ENCODE results near the gene MED26. TPM values are rescaled to one million over a fixed set of nuclear protein-coding genes. Genes with fewer than 3 reads are reported as not detected.

MED26 gene
- total RNA-seq, 6 experiments from 2014 or later: 7.9 to 9.9 (median 8.8) TPM

DNA sequence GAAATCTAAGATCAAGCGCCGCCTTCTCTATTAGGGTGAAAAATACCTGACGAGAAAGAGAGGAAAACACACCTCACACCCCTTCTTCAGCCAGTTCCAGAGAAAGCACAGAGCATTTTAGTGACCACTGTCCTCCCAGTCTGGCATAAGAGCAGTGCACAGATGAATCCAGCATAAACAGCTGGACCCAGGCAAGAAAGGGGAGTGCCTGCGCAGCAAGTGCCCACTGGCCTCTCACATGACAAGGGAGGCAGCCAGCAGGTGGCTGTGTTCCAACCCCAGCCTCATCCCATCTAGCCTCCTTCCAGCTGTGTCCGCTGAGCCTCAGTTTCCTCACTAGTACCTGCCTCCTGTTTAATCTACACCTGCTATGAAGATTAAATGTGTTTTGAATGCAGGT lies 8.0 kb downstream of the MED26 start:
- H3K27ac Mint-ChIP-seq: peak overlapping the region; percentile 30; the same call in 1 of the 2 replicates
- H3K4me1 Mint-ChIP-seq (ENCODE audit: low read depth): peaks cover 40% of the 10 kb centered on the region
- no peaks in the 10 kb centered on the region for H3K27me3 Mint-ChIP-seq (ENCODE audit: insufficient read depth)
- no peak overlapping the region for H3K4me3 Mint-ChIP-seq
- H3K36me3 Mint-ChIP-seq (ENCODE audit: low read depth): no peaks in the 10 kb centered on the region; the same call in none of the 2 replicates
- no peak for DNase-seq
- H3K9me3 Mint-ChIP-seq: no peaks in the 10 kb centered on the region
- TF ChIP-seq, protein P1, sequence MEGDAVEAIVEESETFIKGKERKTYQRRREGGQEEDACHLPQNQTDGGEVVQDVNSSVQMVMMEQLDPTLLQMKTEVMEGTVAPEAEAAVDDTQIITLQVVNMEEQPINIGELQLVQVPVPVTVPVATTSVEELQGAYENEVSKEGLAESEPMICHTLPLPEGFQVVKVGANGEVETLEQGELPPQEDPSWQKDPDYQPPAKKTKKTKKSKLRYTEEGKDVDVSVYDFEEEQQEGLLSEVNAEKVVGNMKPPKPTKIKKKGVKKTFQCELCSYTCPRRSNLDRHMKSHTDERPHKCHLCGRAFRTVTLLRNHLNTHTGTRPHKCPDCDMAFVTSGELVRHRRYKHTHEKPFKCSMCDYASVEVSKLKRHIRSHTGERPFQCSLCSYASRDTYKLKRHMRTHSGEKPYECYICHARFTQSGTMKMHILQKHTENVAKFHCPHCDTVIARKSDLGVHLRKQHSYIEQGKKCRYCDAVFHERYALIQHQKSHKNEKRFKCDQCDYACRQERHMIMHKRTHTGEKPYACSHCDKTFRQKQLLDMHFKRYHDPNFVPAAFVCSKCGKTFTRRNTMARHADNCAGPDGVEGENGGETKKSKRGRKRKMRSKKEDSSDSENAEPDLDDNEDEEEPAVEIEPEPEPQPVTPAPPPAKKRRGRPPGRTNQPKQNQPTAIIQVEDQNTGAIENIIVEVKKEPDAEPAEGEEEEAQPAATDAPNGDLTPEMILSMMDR (IDR thresholded peaks at IDR 0.05): no peak

DNA sequence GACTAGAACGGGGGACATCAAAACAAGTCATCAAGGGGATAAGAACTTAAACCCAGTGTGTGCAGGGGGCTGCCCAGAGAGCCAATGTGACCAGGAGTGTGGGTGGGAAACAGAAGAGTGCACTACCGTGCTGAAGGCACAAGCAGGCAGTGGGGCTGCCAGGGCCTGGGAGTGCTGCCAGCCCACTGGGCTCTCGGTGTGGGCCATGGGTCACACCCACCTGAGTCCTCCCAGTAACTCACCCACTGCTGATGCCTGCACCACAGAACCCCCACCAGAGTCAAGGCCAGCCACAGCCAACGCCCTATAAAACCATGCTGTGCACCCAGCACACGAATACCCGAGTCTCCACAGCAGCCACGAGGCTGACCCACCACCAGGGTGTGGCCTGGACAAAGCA lies 8.5 kb downstream of the MED26 start:
- H3K4me3 Mint-ChIP-seq: no peak overlapping the region
- H3K27me3 Mint-ChIP-seq (ENCODE audit: insufficient read depth): no peaks in the 10 kb centered on the region
- no peaks in the 10 kb centered on the region; the same call in 1 of the 2 replicates for H3K36me3 Mint-ChIP-seq (ENCODE audit: low read depth)
- TF ChIP-seq, protein P1 (IDR thresholded peaks at IDR 0.05): no peak
- no peak for DNase-seq
- peaks cover 44% of the 10 kb centered on the region for H3K4me1 Mint-ChIP-seq (ENCODE audit: low read depth)
- no peaks in the 10 kb centered on the region for H3K9me3 Mint-ChIP-seq
- peak overlapping the region; percentile 30; the same call in 1 of the 2 replicates for H3K27ac Mint-ChIP-seq

DNA sequence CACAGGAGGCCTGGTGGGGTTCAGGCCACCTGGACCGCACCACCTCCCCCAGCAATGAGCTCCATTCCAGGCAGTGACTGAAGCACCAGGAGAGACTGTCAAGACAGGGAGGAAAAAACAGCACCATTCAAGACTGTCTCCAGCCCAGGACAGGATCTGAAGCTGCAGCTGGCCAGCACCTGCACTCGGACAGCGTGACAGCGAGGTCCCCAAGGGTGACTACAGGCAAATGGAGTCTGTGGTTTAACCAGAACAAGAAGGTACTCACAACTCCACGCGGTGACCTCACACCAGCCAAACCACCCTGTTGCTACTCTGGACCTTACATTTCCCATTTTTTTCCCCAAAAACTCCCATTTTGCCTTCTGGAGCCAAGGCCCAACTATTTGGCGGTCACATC lies 9.8 kb downstream of the MED26 start:
- Mint-ChIP-seq H3K4me3 (no peak overlapping the region), H3K4me1 (ENCODE audit: low read depth) (peaks cover 48% of the 10 kb centered on the region), H3K27ac (no peak overlapping the region)

DNA sequence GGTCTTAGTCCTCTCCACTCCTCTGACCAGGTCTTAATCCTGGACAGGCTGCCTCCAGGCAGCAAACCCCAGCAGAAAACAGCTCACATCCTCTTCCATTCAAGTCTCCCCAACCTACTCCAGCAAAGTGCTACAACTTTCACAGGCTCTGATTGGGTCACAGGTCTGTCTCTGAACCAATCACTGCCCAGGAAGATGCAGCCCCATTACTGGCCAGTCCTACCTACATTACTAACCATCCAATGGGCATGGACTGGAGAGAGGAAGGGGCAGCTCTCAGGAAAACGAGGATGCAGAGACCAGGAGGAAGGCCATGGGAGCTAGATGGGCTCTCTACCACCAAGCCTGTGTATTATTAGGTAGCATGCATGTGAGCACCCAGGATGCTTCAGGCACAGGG lies 12.2 kb downstream of the MED26 start:
- Mint-ChIP-seq H3K9me3 (no peaks in the 10 kb centered on the region), H3K36me3 (ENCODE audit: low read depth) (no peaks in the 10 kb centered on the region), H3K4me3 (no peak overlapping the region), H3K27me3 (ENCODE audit: insufficient read depth) (no peaks in the 10 kb centered on the region), H3K27ac (no peak overlapping the region), H3K4me1 (ENCODE audit: low read depth) (peaks cover 67% of the 10 kb centered on the region)
- no peak for DNase-seq
- TF ChIP-seq, protein P1 (IDR thresholded peaks at IDR 0.05): no peak

More for the DNA sequence above, 9.8 kb downstream of the MED26 start:
- Mint-ChIP-seq H3K27me3 (ENCODE audit: insufficient read depth) (no peaks in the 10 kb centered on the region), H3K9me3 (no peaks in the 10 kb centered on the region), H3K36me3 (ENCODE audit: low read depth) (no peaks in the 10 kb centered on the region; the same call in 1 of the 2 replicates)
- DNase-seq: no peak
- TF ChIP-seq, protein P1 (IDR thresholded peaks at IDR 0.05): no peak

DNA sequence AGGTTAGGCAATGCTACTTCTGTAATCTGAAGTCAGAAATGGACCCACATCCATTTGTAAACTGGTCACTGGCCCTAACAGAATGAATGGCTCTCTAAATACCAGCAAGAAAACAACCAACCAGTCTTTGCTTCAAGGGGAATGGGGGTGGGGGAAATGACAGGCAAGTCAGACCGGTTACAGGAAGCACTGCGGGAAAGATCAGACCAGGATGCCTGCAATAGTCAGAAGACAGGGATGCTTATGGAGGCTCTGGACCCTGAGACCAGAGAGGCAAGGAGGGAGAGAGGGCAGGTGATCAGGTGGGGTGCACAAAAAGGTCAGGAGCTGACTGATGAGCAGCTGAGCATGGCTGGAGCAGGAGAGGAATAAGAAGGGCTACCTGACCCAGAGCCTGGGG lies 13.1 kb downstream of the MED26 start:
- TF ChIP-seq, protein P1 (IDR thresholded peaks at IDR 0.05): no peak
- H3K27ac Mint-ChIP-seq: no peak overlapping the region
- no peaks in the 10 kb centered on the region for H3K9me3 Mint-ChIP-seq
- H3K4me1 Mint-ChIP-seq (ENCODE audit: low read depth): peaks cover 62% of the 10 kb centered on the region
- no peak for DNase-seq
- no peak overlapping the region for H3K4me3 Mint-ChIP-seq
- H3K36me3 Mint-ChIP-seq (ENCODE audit: low read depth): no peaks in the 10 kb centered on the region
- no peaks in the 10 kb centered on the region; the same call in 1 of the 2 replicates for H3K27me3 Mint-ChIP-seq (ENCODE audit: insufficient read depth)

DNA sequence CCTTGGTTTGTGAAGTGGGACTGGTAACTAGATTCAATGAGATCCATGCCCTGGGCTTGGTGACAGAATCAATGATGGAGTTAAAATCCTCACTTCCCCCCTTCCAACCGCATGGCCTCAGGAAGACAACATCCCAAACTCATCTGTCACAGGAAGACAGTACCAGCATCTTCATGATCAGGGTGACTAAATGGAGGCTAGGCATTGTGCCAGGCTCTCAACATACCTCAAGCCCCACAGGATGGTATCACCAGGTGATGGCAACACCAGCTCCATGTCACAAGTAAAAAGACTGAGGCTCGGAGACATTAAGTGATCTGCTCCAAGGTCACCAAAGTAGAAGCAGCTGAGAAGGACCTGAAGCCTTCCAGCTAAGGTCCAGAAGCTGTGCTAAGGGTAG lies 14.2 kb downstream of the MED26 start:
- Mint-ChIP-seq H3K27me3 (ENCODE audit: insufficient read depth) (no peaks in the 10 kb centered on the region; the same call in 1 of the 2 replicates), H3K4me3 (no peak overlapping the region), H3K27ac (no peak overlapping the region), H3K9me3 (no peaks in the 10 kb centered on the region), H3K4me1 (ENCODE audit: low read depth) (peaks cover 53% of the 10 kb centered on the region), H3K36me3 (ENCODE audit: low read depth) (no peaks in the 10 kb centered on the region)
- DNase-seq: no peak
- TF ChIP-seq, protein P1 (IDR thresholded peaks at IDR 0.05): no peak
